ENCODE results near the gene EFTUD2.
"Not testable (repeated sequence)": the region's sequence is repeated elsewhere in the genome, so short reads cannot be mapped to it uniquely, and the experiment has no call there.

EFTUD2 gene

DNA sequence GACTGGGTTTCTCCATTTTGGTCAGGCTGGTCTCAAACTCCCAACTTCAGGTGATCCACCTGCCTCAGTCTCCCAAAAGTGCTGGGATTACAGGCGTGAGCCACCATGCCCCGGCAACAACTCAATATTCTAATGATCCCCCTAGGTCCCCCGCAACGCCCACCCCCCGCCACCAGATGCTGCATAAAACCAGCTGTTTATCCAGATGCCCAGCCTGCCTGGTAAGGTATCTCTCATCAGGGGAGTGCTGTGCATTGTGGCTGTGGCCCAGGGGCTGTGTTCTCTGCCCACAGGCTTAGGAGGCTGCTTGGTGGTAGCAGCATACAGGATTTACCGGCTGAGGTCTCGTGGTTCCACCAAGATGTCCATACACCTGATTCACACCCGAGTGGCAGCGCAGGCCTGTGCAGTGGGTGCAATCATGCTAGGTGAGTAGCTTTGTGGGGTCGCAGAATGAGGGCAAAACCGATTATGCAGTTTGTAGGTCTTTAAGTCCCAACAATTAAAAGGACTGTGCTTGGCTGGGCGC, 50.2 kb downstream of the EFTUD2 start:
- DNase-seq (ENCODE audit: low read depth), result no peak

GRCh38 chr17:44848257-44848795, 50.9 kb downstream of the EFTUD2 start:
- no peak for DNase-seq (ENCODE audit: low read depth)

DNA sequence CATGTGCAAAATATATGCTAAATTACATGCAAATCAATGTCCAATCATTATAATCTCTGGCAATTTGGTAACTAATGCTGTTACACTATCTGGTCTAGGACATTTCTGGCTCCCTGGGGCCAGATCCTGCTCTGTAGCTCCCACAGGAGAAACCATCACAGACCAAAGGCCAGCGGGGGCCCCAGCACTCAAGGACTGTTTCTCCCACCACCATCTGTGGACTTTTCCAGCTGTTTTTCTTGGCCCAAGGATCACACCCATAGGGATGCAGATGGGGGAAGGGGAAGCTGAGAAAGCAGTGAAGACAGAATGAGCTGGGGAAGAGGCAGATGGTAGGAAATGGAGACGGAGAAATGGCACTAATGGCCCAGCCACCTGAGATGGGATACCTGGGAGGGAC, 51.7 kb downstream of the EFTUD2 start, which contains the start of gene HIGD1B:
Gene HIGD1B, plus strand, starts transcription at position 298 of the 400 bp plus-strand sequence. CDS start 270 bp downstream, outside the sequence.
- DNase-seq (ENCODE audit: low read depth), result no peak

- no peak for DNase-seq (ENCODE audit: low read depth)
Measured at GRCh38 chr17:44846206-44846605, 53.0 kb downstream of the EFTUD2 start.

- DNase-seq (ENCODE audit: low read depth), result no peak
Measured at GRCh38 chr17:44844390-44844830, 54.8 kb downstream of the EFTUD2 start.

DNA sequence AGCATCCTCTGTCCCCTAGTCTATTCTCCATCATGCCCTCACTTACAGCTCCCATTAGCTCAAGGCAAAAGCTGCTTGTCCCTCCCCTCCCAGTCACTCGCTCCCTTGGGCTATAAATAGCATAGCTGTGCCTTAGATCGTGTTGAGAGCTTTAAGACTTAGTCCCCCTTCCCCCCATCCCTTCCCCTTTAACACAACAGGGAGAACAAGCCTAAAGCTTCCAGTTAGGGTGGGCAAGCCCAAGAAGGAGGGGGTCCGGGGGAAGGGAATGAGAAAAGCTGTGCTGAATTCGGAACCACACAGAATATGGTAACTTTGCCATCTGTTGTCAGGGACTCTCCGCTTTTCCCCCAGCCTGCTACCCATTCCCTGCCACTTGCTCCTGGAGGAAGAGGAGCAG, 56.5 kb downstream of the EFTUD2 start:
- DNase-seq (ENCODE audit: low read depth), result no peak

GRCh38 chr17:44840936-44841335, 58.3 kb downstream of the EFTUD2 start:
- DNase-seq (ENCODE audit: low read depth), result no peak

DNA sequence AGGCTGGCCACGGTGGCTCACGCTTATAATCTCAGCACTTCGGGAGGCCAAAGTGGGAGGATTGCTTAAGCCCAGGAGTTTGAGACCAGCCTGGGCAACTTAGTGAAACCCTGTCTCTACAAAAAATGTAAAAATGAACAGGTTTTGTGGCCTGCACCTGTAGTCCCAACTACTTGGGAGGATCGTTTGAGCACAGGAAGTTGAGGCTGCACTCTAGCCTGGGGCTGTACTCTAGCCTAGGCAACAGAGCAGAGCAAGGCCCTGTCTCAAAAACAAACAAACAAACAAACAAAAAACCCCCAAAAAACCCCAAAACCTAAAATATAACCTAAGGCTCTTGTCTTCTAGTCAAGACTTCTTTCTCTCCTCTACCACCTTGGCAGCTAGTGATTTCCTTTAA, 59.0 kb downstream of the EFTUD2 start:
- DNase-seq (ENCODE audit: low read depth), result no peak

GRCh38 chr17:44837196-44837595, 62.0 kb downstream of the EFTUD2 start:
- DNase-seq (ENCODE audit: low read depth), result no peak

GRCh38 chr17:44832805-44833204, 66.4 kb downstream of the EFTUD2 start:
- DNase-seq (ENCODE audit: low read depth), result no peak

- DNase-seq (ENCODE audit: low read depth), result no peak
Measured at GRCh38 chr17:44831371-44831770, 67.9 kb downstream of the EFTUD2 start.

- DNase-seq (ENCODE audit: low read depth), result no peak
Measured at GRCh38 chr17:44830359-44831288, 68.6 kb downstream of the EFTUD2 start.

DNA sequence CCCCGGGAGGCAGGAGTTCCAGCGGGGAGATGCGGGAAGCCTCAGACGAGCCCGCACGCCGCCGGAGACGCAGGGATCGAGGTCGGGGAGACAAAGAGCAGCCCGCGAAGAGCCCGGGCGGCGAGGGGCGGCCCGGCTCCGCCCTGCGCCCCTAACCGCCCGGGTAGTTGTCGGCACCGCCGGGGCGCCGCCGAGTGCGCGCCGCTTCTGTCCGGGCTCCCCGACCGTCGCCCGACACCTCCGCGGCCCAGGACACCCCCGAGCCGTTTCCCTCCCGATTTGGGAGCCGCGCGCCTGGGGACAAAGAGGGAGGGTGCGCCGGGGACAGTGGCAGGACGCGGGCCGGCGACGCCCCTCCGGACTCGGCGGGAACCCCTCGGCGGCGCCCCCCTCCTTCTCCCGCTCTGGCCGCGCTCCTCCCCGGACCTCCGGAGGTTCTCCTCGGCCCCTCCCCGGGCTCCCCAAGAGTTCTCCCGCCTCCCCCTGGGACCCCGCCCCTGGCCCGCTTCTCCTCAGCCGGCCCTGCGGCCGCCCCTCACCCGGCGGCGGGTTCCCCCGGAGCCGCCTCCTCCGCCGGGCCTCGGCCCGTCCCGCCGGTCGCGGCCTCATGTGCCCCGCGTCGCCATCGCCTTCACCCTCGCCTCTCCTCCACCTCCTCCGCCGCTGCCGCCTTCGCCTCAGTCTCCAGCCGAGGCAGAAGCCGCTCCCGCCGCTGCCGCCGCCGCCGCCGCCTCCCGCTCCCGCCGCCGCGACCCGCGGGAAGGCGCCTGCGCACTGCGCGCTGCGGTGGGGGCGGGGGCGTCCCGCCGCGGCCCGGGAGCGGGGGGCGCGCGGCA, 69.5 kb downstream of the EFTUD2 start, which contains the start of gene GJC1:
Gene GJC1, minus strand, starts transcription at position 765 of the 836 bp plus-strand sequence. CDS start 24,470 bp downstream, outside the sequence.
- no peak for DNase-seq (ENCODE audit: low read depth)

DNA sequence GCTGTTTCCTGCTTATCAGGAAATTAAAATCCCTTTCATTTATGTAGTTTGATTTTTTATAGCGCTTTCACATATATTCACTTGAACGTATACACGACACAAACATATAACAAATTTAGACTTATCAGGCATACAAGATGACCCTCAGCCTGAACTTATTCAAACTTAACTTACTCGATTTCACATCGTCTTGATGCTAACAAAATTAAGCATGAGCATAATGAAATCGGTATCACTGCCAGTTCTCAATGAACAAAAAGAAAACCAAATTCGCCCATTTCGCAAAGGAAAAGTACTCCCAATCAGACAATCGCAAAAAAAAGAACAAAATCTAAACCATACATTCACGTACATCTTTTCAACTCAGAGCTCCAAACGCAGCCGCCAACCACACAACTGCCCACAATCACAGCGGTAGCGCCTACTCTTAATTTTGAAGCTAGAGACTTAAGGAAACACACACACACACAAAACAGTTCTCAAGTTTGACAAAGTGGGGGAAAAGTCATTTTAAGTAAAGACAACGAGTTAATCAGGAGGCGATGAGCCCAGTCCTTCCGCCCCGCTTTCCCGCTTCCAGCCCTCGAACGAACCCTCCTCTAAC, 70.2 kb downstream of the EFTUD2 start:
- DNase-seq (ENCODE audit: low read depth), result no peak

GRCh38 chr17:44827863-44828262, 71.4 kb downstream of the EFTUD2 start:
- DNase-seq (ENCODE audit: low read depth), result no peak

DNA sequence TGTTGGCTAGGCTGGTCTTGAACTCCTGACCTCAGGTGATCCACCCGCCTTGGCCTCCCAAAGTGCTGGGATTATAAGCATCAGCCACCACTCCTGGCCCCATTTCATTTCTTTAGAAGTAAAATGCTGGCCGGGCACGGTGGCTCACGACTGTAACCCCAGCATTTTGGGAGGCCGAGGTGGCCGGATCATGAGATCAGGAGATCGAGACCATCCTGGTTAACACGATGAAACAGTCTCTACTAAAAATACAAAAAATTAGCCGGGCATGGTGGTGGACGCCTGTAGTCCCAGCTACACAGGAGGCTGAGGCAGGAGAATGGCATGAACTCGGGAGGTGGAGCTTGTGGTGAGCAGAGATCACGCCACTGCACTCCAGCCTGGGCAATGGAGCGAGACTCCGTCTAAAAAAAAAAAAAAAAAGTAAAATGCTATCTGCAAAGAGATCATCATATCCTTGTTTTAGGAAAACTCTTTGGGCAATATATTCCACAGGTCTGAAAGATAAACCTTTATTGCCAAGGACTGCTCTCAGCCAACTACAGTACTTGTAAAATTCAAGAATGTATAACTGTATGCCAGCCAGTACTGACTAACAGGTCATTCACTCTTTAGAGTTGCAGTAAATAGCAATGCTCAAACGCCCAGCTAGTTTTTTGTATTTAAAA, 73.0 kb downstream of the EFTUD2 start:
- DNase-seq (ENCODE audit: low read depth), result no peak

GRCh38 chr17:44825236-44825635, 74.0 kb downstream of the EFTUD2 start:
- not testable (repeated sequence) for DNase-seq (ENCODE audit: low read depth)

GRCh38 chr17:44820631-44821212, 78.5 kb downstream of the EFTUD2 start:
- DNase-seq (ENCODE audit: low read depth), result no peak

DNA sequence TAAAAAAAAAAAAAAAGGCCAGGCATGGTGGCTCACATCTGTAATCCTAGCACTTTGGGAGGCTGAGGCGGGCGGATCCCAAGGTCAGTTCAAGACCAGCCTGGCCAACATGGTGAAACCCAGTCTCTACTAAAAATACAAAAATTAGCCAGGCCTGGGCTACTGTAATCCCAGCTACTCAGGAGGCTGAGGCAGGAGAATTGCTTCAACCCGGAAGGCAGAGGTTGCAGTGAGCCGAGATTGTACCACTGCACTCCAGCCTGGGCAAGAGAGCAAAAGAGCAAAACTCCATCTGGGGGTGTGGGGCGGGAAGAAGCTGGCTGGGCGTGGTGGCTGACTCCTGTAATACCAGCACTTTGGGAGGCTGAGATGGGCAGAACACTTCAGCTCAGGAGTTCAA, 80.7 kb downstream of the EFTUD2 start:
- DNase-seq (ENCODE audit: low read depth), result not testable (repeated sequence)

DNA sequence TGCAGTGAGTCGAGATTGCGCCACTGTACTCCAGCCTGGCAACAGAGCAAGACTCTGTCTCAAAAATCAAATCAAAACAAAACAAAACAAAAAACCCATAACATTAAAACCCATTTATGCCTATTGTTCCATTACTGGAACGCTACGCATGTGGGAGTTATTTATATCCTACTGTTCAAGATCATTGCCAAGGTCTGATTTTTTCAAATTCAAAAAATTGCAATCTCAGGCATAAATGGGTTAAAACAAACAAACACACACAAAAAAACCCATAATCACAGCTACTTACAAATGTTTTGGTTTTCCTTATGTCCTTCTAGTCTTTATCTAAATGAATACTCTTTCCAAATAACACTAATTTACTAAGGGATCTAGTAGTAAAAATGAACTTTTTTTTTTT, 87.0 kb downstream of the EFTUD2 start:
- DNase-seq (ENCODE audit: low read depth), result no peak

Data from CMK (cell line).